Measurements from ENCODE around the gene ETHE1. TPM values are rescaled to one million over a fixed set of nuclear protein-coding genes. Genes with fewer than 3 reads are reported as not detected.
"Not testable (repeated sequence)": the region's sequence is repeated elsewhere in the genome, so short reads cannot be mapped to it uniquely, and the experiment has no call there.

The ETHE1 gene
- total RNA-seq, 2 experiments from 2014 or later = 67.9 to 69.1 TPM

DNA sequence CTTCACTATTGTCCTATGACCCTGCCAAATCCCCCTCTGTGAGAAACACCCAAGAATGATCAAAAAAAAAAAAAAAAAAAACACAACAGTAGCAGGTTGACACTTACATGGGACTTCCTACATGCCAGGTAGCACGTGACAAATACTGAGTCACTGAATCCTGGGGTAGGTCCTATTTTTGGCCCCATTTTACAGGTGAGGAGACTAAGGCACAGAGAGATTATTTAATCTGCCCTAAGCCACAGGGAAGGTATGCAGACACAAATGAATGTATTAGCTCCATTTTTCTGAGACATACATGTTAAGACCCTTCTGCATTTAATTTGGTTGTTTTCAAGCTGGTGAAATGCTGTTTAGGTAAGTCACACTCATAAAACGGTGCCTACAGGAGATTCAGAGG is 21.7 kb upstream of the ETHE1 start:
- no peak overlapping the region for H3K27ac Mint-ChIP-seq
- H3K36me3 Mint-ChIP-seq (ENCODE audit: low read depth) = peaks cover 44% of the 10 kb centered on the region
- no peak overlapping the region for H3K4me3 Mint-ChIP-seq

DNA sequence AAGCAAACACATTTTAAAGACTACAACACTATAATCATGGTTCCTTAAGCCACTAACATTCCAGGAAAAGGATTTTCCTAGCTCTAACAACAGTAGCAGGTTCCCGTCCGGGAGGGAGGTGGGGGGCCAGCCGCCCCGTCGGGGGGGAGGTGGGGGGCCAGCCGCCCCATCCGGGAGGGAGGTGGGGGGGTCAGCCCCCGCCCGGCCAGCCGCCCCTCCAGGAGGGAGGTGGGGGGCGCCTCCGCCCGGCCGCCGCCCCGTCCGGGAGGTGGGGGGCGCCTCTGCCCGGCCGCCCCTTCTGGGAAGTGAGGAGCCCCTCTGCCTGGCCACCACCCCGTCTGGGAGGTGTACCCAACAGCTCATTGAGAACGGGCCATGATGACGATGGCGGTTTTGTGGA is 20.9 kb upstream of the ETHE1 start:
- H3K4me1 Mint-ChIP-seq (ENCODE audit: low read depth); POLR2A ChIA-PET; ATAC-seq; H3K4me3 Mint-ChIP-seq; H3K27me3 Mint-ChIP-seq (ENCODE audit: low read depth); H3K27ac Mint-ChIP-seq; CTCF ChIA-PET; H3K9me3 Mint-ChIP-seq (ENCODE audit: insufficient read depth); DNase-seq: not testable (repeated sequence)
- peaks cover 51% of the 10 kb centered on the region for H3K36me3 Mint-ChIP-seq (ENCODE audit: low read depth)

More for the DNA sequence above, 21.7 kb upstream of the ETHE1 start:
- Mint-ChIP-seq H3K9me3 (ENCODE audit: insufficient read depth) (no peaks in the 10 kb centered on the region), H3K27me3 (ENCODE audit: low read depth) (no peaks in the 10 kb centered on the region), H3K4me1 (ENCODE audit: low read depth) (no peaks in the 10 kb centered on the region)
- ChIA-PET POLR2A (no interaction called here), CTCF (interaction anchor here (1.5 kb wide), 1 partner anchor 45 kb away, joined by 3 read pairs; no protein-coding TSS in a partner anchor)
- no peak for DNase-seq
- no peak for ATAC-seq

DNA sequence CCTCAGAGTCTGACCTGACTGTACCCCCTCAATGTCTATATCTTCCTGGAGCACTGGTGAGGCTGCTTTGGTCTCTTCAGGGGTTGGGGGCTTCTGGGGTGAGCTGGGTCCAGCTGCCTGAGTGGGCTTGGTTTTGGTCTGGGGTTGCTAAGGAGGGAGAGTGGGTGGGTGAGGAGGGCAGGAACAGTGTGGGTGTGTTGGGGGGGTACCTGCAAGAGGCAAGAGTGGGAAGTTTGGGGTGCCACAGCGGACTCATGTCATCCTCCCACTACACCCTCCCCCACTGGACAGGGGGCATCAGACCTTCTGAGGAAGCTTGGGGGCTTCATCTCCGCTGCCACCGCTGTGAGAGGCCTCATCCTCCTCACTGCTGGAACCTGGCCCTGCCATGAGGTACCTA is 19.6 kb upstream of the ETHE1 start:
- POLR2A ChIA-PET = no interaction called here
- Mint-ChIP-seq H3K9me3 (ENCODE audit: insufficient read depth) (no peaks in the 10 kb centered on the region), H3K27me3 (ENCODE audit: low read depth) (no peaks in the 10 kb centered on the region), H3K4me1 (ENCODE audit: low read depth) (no peaks in the 10 kb centered on the region), H3K27ac (no peak overlapping the region), H3K4me3 (no peak overlapping the region), H3K36me3 (ENCODE audit: low read depth) (peaks cover 53% of the 10 kb centered on the region)
- DNase-seq (no peak), ATAC-seq (no peak)
- CTCF ChIA-PET = interaction anchor here (1.0 kb wide), 1 partner anchor 9 kb away, joined by 5 read pairs; no protein-coding TSS in a partner anchor

DNA sequence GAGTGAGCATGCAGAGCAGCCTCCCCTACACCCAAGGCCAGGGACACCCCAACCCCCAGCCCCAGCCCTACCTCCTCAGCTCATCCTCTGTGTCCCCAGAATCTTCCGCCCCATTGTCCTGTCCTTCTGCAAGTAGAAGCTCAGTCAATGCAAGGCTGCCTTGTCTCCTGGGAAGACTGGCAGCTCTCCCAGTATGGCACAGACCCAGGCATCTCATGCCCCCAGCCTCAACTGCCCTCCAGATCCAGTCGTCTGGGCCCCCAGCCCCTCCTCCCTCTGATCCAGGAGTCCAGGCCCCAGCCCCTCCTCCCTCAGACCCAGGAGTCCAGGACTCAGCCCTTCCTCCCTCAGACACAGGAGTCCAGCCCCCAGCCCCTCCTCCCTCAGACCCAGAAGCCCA is 19.0 kb upstream of the ETHE1 start:
- CTCF ChIA-PET = interaction anchor here (1.0 to 1.3 kb wide), 2 partner anchors 8 to 9 kb away, joined by 3 to 5 read pairs; no protein-coding TSS in a partner anchor
- H3K36me3 Mint-ChIP-seq (ENCODE audit: low read depth) = peaks cover 53% of the 10 kb centered on the region
- POLR2A ChIA-PET = interaction anchor here (1.1 kb wide), 1 partner anchor 14 kb away, joined by 3 read pairs; no protein-coding TSS in a partner anchor

DNA sequence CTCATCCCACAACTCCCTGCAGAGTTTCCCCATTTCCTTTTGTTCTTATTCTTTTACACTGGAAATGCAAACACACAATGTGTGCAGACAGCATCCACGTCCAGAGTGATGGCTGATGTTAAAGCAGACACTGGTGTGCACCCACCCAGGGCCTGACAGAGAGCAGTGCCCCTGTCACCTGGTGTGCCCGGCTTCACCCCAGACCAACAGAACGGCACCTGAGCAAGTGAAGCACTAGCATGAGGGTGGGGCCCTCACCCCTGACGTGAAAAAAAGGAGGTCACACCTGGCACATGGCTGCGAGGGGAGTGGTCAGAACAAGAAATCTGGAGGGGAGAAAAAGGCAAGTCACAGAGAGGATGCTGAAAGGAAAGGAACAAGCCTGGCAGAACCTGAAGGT is 18.3 kb upstream of the ETHE1 start:
- ChIA-PET CTCF (interaction anchor here (0.9 to 1.3 kb wide), 2 partner anchors 8 to 10 kb away, joined by 3 read pairs; no protein-coding TSS in a partner anchor), POLR2A (interaction anchor here (1.1 kb wide), 1 partner anchor 13 kb away, joined by 3 read pairs; no protein-coding TSS in a partner anchor)
- ATAC-seq = no peak
- H3K4me1 Mint-ChIP-seq (ENCODE audit: low read depth) = no peaks in the 10 kb centered on the region
- H3K4me3 Mint-ChIP-seq = no peak overlapping the region
- H3K27ac Mint-ChIP-seq = no peak overlapping the region
- peaks cover 53% of the 10 kb centered on the region for H3K36me3 Mint-ChIP-seq (ENCODE audit: low read depth)
- no peaks in the 10 kb centered on the region for H3K9me3 Mint-ChIP-seq (ENCODE audit: insufficient read depth)
- no peak for DNase-seq
- H3K27me3 Mint-ChIP-seq (ENCODE audit: low read depth) = no peaks in the 10 kb centered on the region

More for the DNA sequence above, 19.0 kb upstream of the ETHE1 start:
- Mint-ChIP-seq H3K4me1 (ENCODE audit: low read depth) (no peaks in the 10 kb centered on the region), H3K9me3 (ENCODE audit: insufficient read depth) (no peaks in the 10 kb centered on the region), H3K4me3 (no peak overlapping the region), H3K27ac (no peak overlapping the region), H3K27me3 (ENCODE audit: low read depth) (no peaks in the 10 kb centered on the region)
- ATAC-seq (no peak), DNase-seq (no peak)

DNA sequence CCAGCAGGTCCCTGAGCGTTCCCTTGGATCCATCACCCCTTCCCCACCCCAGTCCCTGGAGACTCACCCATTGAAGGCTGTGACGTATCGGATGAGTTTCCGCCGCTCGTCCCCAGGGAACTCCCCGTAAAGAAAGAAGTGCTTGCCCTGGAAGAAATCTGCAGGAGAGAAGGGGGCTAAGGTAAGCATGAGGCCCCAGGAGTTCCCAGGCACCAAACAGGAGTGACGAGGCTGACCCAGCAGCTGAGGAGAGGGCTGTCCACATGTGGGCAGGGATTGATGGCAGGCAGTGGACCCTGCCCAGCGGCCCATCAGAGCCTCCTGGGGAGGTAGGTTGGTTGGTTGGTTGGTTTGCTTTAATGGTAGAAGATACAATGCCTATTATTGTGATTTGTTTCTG is 17.1 kb upstream of the ETHE1 start:
- ChIA-PET POLR2A (no interaction called here), CTCF (no interaction called here)
- Mint-ChIP-seq H3K4me3 (no peak overlapping the region), H3K27ac (no peak overlapping the region), H3K36me3 (ENCODE audit: low read depth) (peaks cover 59% of the 10 kb centered on the region), H3K27me3 (ENCODE audit: low read depth) (no peaks in the 10 kb centered on the region), H3K9me3 (ENCODE audit: insufficient read depth) (peaks cover 3% of the 10 kb centered on the region), H3K4me1 (ENCODE audit: low read depth) (no peaks in the 10 kb centered on the region)
- ATAC-seq (no peak), DNase-seq (no peak)

DNA sequence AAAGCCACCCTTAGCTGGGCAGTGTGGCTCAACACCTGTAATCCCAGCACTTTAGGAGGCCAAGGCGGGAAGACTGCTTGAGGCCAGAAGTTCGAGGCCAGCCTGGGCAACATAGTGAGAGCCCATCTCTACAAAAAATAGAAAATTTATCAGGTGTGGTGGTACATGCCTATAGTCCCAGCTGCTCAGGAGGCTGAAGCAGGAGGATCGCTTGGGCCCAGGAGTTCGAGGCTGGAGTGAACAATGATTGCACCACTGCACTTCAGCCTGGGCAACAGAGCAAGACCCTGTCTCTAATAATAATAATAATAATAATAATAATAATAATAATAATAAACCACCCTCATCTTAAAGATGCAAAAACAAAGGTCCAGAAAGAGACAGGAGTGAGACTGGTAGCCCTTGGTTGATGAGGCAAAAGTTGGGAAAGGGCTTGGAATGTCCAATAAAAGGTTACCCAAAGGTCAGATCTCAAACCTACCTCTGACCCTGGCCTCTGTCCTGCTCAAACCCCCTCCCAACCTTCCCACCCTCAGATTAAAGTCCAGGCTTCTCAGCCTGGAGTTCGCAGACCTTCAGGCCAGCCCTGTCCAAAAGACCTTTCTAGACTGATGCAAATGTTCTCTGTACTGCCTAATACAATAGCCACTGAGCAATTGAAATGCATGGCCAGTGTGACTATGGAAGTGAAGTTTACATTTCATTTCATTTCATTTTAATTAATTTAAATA is 15.1 kb upstream of the ETHE1 start:
- Mint-ChIP-seq H3K9me3 (ENCODE audit: insufficient read depth) (peaks cover 11% of the 10 kb centered on the region), H3K4me3 (no peak overlapping the region), H3K27ac (no peak overlapping the region), H3K27me3 (ENCODE audit: low read depth) (no peaks in the 10 kb centered on the region), H3K4me1 (ENCODE audit: low read depth) (no peaks in the 10 kb centered on the region), H3K36me3 (ENCODE audit: low read depth) (peaks cover 68% of the 10 kb centered on the region)
- POLR2A ChIA-PET = interaction anchor here (1.0 kb wide), 1 partner anchor 10 kb away, joined by 3 read pairs; the partner anchor contains the start of gene ZNF575
- no peak for DNase-seq
- CTCF ChIA-PET = interaction anchor here (1.5 to 1.7 kb wide), 2 partner anchors 14 to 52 kb away, joined by 6 to 10 read pairs; no protein-coding TSS in a partner anchor
- no peak for ATAC-seq

DNA sequence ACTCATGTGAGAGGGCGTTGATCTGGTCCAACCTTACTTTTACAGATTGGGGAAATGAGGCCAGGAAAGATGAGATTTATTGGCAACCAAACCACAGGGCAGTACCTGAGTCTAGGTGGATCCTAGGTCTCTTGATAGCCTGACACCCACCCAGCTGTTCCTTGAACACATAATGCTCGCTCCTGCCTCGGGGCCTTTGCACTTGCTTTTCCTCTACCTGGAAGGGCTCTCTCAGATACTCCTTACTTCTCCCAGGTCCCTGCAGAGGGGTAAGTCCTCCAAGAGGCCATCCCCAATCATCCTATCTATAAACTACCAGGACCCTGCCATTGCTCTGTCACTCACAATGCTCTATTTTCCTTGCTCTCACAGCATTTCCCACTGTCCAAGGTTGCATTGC is 13.4 kb upstream of the ETHE1 start:
- CTCF ChIA-PET = interaction anchor here (1.7 kb wide), 1 partner anchor 54 kb away, joined by 6 read pairs; no protein-coding TSS in a partner anchor

DNA sequence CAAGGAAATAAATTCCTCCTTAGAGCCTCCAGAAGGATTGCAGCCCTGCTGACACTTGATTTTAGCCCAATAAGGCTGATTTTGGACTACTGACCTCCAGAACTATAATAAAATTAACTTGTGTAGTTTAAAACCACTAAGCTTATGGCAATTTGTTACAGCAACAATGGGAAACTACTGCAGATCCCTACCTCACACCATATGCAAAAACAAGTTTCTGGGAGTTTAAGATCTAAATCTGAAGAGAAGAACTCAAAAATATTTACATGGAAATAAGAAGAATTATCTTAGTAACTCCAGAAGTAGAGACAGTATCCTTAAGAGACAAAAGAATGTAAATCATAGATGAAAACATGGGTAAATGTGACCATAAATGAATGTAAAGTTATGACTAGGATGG is 11.9 kb upstream of the ETHE1 start:
- ChIA-PET CTCF (interaction anchor here (5.6 kb wide), 1 partner anchor 16 kb away, joined by 43 read pairs; no protein-coding TSS in a partner anchor), POLR2A (no interaction called here)
- peaks cover 65% of the 10 kb centered on the region for H3K36me3 Mint-ChIP-seq (ENCODE audit: low read depth)
- H3K27ac Mint-ChIP-seq = no peak overlapping the region
- peaks cover 11% of the 10 kb centered on the region for H3K9me3 Mint-ChIP-seq (ENCODE audit: insufficient read depth)
- H3K4me3 Mint-ChIP-seq = no peak overlapping the region
- H3K27me3 Mint-ChIP-seq (ENCODE audit: low read depth) = no peaks in the 10 kb centered on the region
- peaks cover 8% of the 10 kb centered on the region for H3K4me1 Mint-ChIP-seq (ENCODE audit: low read depth)
- ATAC-seq (no peak), DNase-seq (no peak)

More for the DNA sequence above, 13.4 kb upstream of the ETHE1 start:
- Mint-ChIP-seq H3K36me3 (ENCODE audit: low read depth) (peaks cover 74% of the 10 kb centered on the region), H3K27me3 (ENCODE audit: low read depth) (no peaks in the 10 kb centered on the region), H3K4me3 (no peak overlapping the region), H3K9me3 (ENCODE audit: insufficient read depth) (peaks cover 11% of the 10 kb centered on the region), H3K27ac (no peak overlapping the region), H3K4me1 (ENCODE audit: low read depth) (peaks cover 2% of the 10 kb centered on the region)
- POLR2A ChIA-PET = no interaction called here
- no peak for DNase-seq
- no peak for ATAC-seq

DNA sequence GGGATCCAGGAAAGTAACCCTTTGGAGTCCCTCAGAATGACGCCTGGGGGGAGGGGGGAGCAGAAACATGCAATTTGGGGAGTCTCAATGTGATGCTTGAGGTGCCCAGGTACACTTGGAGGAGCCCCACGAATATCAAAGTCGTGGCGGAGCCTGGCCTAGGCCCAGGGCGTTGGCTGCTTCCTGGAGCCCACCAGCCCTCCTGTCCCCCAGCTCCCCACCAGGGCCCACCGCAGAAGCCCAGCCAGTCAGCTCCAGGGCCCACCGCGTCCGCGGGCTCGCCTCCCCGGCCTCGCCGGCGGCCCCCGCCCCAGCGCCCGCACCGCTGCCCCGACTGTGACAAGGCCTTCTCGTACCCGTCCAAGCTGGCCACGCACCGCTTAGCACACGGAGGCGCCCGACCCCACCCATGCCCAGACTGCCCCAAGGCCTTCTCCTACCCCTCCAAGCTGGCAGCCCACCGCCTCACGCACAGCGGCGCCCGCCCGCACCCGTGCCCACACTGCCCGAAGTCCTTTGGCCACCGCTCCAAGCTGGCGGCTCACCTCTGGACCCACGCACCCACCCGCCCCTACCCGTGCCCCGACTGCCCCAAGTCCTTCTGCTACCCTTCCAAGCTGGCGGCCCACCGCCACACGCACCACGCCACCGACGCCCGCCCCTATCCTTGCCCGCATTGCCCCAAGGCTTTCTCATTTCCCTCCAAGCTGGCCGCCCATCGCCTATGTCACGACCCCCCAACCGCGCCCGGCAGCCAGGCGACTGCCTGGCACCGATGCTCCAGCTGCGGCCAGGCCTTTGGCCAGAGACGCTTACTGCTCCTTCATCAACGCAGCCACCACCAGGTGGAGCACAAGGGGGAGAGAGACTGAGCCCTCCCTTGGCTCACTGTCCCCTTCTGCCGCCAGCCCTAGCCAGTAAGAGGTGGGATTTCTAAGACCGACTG is 8.1 kb upstream of the ETHE1 start:
- Mint-ChIP-seq H3K9me3 (ENCODE audit: insufficient read depth) (peaks cover 11% of the 10 kb centered on the region), H3K27ac (peak overlapping the region; percentile 21), H3K36me3 (ENCODE audit: low read depth) (peaks cover 32% of the 10 kb centered on the region), H3K27me3 (ENCODE audit: low read depth) (no peaks in the 10 kb centered on the region), H3K4me3 (no peak overlapping the region), H3K4me1 (ENCODE audit: low read depth) (peaks cover 25% of the 10 kb centered on the region)
- ATAC-seq (no peak), DNase-seq (peak; percentile 43)
- ChIA-PET POLR2A (no interaction called here), CTCF (interaction anchor here (1.0 to 17.5 kb wide), 11 partner anchors 14 to 108 kb away, joined by 3 to 387 read pairs (median 4); partner anchors contain the start of genes IRGQ, PINLYP, XRCC1 and ZNF576)

DNA sequence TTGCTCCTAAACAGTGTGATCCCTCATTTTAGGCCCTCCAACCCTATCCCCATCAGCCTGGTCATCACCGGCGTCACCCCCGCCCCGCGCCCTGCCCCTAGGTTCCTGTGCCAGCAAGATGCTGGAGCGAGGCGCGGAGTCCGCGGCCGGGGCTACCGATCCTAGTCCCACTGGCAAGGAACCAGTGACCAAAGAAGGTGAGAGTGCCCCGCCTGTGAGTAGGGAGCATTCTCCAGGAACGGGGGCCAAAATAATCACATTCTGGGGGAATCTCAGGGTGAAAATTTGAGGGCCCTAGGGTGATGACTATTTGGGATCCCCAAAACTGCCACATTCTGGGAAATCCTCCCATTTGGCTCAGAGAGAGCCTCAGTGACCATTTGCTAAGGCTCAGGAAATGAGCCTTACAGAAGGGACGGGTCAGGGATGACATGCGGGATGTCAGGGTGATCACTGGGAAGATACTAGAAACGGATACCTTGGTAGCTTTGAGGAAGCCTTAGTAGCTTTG is 7.4 kb upstream of the ETHE1 start:
- DNase-seq (no peak), ATAC-seq (no peak)
- ChIA-PET POLR2A (interaction anchor here (1.3 to 1.9 kb wide), 6 partner anchors 20 to 95 kb away, joined by 3 to 13 read pairs (median 5); partner anchors contain the start of genes IRGQ, ZNF428 and ZNF576), CTCF (interaction anchor here (1.0 to 17.5 kb wide), 6 partner anchors 14 to 109 kb away, joined by 3 to 387 read pairs (median 34); partner anchors contain the start of genes IRGQ and ZNF576)
- H3K9me3 Mint-ChIP-seq (ENCODE audit: insufficient read depth) = peaks cover 11% of the 10 kb centered on the region
- H3K27me3 Mint-ChIP-seq (ENCODE audit: low read depth) = no peaks in the 10 kb centered on the region
- H3K27ac Mint-ChIP-seq = peak overlapping the region; percentile 98
- peaks cover 25% of the 10 kb centered on the region for H3K4me1 Mint-ChIP-seq (ENCODE audit: low read depth)
- H3K4me3 Mint-ChIP-seq = peak overlapping the region; percentile 87
- H3K36me3 Mint-ChIP-seq (ENCODE audit: low read depth) = peaks cover 27% of the 10 kb centered on the region

All from activated CD8-positive, alpha-beta T cell treated with anti-CD3 and anti-CD28 coated beads, Interleukin-2, amount 10 ng/mL, durations not matched to agents 7 days and 5 days (primary cell).